SU-DHL-6 (cell line): ENCODE results near the gene SMIM30.

Source experiments
- CTCF ChIP-seq: fragments of 200-600 bp; sonication (generic); IDR thresholded peaks from one replicate; pipeline ENCODE4 v1.5.1; 2017; ENCODE audit warnings: antibody characterized with exemption, mild to moderate bottlenecking, low read length, moderate library complexity; ENCODE audit not compliant: insufficient read depth, poor library complexity, severe bottlenecking
- EZH2phosphoT487 ChIP-seq: fragments of 200-600 bp; sonication (generic), shearing (Covaris generic); conservative IDR thresholded peaks from 2 replicates; pipeline ENCODE4 v1.6.1; 2018; ENCODE audit warnings: mild to moderate bottlenecking, antibody characterized with exemption, low read length, moderate library complexity, mixed read lengths

- no peak for TF ChIP-seq CTCF
- no peak for TF ChIP-seq EZH2phosphoT487
These were observed 23.7 kb downstream of the SMIM30 start for GRCh38 chr7:113094517-113095249.
